Measurements from ENCODE around the gene GLI2.

Gene GLI2

DNA sequence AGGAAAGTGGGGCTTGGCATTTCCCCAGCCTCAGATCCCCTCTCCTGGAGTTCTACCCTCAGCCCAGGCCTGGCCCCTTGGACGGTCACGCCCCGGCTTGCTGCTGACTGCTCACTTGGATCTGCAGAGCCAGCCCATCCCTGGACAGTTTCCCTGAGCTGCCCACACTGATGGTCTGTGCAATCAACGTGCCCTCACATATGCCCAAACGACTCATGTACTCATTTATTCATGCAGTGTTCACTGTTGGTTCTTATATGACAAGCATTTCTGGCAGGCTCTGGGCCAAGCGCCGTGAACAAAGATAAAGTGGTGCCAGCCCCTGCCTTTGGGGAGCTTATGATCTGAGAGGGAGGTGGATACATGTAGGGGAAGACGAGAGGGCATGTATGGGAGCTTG is 20.3 kb upstream of the GLI2 start:
- DNase-seq (ENCODE audit: low read depth) = no peak

DNA sequence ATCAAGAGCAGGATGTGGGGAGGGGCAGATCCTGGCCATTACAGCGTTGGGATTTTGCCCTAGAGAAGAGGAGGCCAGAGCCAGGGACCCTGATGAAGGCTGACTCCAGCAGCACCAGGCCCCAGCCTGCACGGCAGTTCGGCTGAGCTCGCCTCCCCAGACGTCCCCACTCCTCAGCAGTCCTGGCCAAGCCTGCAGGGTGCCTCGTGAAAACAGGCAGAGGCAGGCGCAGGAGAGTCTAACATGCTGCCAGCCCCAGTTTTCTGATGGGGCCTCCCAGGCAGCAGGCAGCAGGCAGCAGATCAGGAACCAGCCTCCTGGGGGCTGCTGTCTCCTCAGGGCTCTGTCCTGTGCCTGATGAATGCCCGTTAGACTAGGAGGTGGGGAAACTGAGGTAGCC is 19.7 kb upstream of the GLI2 start:
- DNase-seq (ENCODE audit: low read depth) = no peak

DNA sequence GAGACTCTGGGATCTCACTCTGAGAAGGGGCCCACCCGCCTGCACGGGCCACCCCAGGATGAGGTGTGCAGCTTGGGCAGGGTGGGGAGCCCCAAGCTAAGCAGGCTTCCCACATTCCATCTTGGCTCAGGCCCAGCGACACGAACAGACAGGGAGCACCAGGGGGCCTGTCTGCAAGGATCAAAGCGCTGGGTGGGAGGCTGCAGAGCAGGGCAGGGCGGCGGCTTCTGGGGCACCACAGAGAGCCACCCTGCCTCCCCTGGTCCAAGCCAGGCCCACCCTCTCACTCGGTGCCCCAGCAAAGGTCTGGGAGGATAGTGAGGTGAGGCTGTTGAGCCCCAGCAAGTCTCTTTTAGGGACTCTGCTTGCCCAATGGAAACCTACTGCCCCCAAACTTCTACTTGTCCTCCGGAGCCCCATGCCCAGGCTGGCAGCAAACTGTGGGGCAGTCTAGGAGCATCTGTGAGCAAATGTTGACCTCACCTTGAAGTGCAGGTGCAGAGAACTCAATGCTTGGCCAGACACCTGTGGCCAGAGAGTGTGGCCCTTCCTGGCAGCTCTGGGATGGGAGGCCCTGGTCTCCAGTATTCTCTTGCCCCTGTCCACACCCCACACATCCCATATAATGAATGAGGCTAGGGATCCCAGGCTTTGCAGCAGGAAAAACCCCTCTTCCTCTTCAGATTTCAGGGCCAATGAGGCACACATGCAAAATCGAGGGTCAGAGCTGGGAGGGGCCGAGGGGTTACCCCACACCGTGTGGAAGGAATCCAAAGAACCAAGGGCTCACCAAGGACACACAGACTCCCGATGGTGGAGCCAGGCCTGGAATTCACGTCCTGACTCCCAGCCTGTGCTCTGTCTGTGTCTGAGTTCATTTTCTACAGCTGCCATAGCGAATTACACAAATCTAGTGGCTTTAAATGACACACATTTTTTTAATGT is 18.8 kb upstream of the GLI2 start:
- DNase-seq (ENCODE audit: low read depth) = no peak

DNA sequence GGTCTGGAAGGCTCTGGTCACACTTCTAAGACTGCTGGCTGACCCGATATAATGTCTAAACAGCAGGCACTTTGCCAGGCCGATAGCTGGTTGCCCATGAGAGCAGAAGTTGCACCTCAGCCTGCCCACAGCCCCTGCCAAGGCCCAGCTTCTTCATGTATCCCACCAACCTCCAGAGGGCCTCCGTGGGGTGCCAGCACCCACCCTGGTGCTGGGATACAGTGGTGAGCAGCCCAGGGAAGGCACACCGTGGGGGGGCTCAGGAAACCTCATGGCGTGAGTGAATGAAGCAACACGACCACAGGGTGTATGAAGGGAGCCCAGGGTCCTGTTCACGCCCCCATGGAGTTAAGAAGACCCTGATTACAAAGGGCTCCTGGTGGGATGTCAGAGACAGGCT is 16.2 kb upstream of the GLI2 start:
- DNase-seq (ENCODE audit: low read depth) = no peak

DNA sequence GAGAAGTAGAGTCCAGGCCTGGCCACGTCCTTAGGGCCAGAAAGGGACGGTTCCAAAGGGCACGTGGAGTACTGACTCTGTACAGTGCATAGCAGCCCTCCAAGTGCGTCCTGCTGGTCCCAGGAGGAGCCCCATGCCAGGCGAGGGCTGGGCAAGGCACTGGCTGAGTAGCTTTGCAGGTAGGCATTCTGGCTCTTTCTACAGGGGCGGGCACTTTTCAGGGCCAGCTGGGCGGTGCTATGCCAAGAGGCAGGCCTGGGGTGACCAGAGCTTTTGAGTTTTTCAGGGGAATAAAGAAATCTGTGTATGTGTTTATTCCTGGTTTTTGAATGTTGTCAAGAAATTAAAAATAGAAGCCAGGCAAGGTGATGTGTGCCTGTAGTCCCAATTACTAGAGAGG is 15.4 kb upstream of the GLI2 start:
- DNase-seq (ENCODE audit: low read depth) = no peak

DNA sequence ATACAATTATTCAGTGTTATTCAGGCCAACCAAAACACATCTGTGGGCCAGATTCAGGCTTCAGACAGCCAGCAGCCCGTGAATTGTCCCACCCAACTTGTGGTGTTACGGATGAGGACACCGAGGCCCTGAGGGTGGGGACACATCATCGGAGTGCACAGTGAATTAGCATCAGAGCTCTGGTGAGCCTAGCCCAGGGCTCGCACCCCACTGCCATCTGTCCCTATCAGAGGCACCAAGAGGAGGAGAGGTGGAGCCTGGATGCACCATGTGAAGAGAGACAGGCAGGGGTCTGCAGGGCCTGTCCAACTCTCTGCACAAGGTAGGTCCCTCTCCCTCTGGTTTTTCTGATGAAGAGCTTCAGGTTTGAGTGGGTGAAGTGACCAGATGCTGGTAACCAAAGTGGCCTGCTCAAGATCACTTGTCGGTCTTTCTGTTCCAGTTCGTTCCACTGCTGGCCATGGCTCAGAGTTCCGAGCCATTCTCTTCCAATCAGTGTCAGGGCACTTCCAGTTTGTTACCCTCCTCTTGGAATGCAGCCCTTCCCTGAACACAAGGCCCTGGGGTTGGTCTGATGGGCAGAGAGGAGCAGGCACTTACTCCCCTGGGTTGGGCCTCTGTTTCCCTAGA is 14.8 kb upstream of the GLI2 start:
- DNase-seq (ENCODE audit: low read depth) = no peak

DNA sequence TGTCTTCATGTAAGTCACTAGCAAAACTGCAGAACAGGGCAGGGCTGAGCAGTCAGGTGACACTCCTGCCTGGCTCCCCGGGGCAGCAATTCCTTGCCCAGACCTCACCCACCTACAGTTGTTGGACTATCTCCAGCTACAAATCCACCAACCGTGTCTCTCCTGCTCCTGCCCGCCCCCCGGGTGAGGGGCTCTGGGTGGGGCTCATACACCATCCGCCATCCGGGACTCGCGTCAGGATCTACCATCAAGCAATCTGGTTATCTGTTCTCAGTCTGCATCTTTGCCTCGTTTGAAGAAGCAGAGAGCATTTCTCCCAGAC is 13.5 kb upstream of the GLI2 start:
- DNase-seq (ENCODE audit: low read depth) = no peak

DNA sequence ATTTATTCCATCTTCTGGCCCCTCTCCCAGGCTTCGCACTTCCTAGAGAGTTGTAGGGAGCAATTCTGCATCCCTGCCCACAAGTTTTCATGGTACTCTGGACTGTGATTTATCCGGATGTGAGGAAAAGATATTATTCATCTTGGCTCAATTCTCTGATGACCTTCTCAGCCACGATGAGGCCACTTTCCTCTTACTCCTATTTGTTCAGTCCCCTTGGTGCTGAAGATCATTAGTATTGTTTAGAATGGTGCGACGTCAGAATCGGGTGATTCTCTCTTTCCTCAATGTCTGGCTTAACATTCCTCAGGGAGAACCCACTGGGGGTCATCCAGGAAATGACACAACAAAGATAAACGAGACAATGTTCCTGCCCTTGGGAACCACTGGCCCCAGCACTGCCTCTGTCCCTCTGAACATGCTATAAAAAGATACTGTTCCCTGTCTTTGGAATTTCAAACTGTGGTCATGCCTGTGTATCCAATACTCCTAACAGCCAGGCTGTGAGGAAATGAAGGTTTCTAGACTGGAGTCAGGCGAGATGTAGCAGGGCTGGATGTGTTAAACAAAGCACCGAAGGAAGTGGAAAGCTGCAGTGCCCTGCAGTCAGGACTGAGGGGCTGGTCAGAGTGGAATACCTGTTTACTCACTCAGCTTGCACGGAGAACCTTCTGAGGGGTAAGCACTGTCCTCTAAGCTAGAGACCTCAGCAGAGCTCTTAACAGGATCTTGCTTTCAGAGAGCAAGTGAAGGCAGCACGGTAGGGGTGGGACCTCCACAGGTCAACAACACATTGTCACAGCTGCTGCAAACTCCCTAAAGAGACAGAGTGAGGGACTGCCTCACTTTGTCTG is 12.9 kb upstream of the GLI2 start:
- no peak for DNase-seq (ENCODE audit: low read depth)

DNA sequence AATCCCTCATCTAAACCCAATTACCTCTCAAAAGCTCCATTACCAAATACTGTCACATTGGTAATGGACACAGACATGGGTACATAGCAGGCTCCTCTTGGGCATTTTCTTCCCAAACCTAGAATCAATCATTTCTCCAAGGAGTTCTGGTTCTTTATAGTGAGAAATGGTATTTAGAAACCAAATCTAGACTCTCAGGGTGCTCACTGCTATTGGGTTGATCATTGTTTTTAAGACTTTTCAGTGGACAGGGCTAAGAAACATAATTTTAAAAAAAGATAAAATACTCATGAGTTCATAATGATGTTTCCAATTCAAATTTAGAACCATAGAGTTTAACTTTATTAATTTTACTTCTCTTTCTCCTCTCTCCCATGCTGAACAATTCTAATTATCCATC is 9.4 kb upstream of the GLI2 start:
- no peak for DNase-seq (ENCODE audit: low read depth)

DNA sequence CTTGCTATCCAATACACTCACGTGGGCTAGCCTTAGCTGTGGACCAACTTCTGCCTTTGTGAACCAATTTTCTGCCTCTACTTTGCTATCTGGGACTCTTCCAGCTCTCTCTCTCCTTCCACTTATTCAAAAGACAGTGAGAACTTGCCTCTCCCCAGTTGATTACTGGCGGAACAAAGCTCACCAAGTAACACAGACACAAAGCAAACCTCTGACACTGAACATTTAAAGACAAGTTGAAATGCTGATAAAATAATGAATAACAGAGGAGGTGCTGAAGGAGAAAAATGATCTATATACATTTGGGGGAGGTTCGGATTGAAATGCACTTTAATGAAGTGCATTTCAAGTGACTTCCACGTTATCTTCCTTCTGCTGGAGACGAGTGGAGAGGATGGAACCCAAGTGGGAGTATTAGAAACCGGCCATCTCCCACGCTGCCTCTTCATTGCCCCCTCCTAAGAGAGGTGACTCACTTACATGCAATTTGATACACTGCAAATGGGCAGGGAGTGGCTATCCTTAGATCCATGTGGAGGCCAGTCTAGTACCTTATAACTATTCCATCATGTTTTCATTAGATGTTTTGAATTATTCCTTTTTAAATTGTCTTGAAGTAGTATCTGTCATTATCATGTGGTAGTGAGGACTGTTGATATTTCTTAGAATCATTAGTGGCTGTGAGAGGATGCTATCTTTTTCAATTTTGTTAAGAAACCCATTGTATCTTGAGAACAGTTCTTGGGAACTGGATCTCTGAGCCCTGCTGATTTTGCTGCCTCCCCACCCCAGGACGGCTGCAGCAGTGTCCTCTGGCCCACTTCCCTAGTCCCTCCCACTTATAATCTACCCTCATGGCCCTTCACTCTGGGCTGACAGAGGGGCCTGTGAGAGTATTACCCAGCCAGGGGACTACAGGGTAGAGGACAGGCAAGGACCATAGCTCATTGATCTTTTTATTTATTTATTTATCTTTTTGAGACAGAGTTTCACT is 6.0 kb upstream of the GLI2 start:
- DNase-seq (ENCODE audit: low read depth) = no peak

DNA sequence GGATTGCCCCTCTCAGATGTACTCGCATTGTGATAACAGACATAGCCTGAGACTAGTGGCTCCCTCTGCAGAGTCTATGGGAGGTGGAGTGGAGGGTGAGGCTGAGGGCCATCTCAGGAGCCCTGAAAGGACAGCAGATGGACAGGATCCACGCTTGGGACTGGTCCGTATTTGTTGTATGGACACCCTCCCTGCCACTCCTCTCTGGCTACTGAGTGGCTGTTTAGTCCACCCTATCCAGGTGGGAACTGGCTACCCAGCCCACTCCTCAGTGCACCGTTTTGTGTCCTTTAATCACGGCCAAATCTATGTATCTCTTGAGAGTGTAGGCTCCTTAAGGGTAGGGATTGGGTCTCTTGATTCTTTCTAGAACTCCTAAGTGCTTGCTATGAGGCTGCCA is 4.5 kb upstream of the GLI2 start:
- DNase-seq (ENCODE audit: low read depth) = no peak

DNA sequence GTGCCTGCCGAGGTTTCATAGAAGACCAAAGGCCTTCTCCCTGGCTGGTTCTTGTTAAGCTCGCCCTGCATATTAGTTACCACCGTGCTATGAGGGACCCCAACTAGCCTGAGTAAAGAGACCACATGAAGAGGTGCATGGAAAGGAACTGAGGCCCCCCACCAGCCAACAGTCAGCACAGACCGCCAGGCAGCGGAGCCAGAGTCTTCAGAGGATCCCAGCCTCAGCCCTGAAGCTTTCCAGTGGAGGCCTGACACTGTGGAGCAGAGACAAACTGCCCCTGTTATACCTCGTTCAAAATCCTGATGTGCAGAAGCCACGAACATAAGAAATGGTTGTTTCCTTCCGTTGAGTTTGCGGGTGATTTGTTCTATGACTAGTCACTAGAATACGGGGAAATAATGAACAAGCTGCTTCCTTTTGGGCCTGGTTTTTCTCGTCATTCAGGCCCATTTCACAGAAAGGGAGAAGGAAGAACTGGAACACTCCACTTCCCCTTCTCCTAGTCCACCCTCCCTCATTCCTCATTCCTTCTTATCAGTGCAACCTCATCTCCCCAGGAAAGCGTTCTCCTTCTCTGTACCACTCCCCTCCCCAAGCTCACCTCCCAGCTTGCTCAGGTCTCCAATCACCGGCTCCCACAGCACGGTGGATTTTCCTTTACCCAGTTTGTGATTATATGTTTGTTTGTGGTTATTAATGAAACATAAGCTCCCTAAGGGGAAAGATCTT is 3.0 kb upstream of the GLI2 start:
- DNase-seq (ENCODE audit: low read depth) = no peak

DNA sequence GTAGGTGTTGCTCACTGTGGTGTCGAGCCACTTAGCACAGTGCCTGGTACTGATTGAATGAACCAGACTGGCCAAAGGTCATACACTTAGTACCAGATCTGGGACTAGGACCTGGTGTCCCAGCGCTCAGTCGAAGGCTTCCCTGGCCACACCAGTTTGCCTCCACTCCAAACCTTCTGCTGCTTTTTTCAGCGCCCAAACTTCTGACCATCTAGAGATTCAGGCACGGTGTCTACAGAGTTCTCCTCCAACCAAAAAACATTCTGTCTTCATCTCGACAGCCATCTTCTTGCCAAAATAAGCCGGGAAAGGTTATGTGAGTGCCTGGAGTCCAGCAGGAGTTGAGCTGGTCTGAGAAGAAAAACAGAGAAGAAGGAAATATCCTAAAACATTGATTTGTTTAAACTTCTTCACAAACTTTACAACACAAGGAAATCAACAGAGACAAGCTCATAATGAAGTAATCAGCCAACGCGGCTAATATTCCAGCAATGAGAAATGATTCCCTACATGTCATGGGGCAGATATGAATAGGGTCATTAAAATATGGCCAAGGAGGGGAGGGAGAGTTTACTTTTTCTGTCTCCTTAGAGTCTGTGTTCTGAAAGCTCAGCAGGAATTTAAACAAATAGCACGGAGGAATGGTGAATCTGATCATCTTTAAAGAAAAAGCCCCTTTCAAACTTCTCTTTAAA is 2.3 kb upstream of the GLI2 start:
- no peak for DNase-seq (ENCODE audit: low read depth)

DNA sequence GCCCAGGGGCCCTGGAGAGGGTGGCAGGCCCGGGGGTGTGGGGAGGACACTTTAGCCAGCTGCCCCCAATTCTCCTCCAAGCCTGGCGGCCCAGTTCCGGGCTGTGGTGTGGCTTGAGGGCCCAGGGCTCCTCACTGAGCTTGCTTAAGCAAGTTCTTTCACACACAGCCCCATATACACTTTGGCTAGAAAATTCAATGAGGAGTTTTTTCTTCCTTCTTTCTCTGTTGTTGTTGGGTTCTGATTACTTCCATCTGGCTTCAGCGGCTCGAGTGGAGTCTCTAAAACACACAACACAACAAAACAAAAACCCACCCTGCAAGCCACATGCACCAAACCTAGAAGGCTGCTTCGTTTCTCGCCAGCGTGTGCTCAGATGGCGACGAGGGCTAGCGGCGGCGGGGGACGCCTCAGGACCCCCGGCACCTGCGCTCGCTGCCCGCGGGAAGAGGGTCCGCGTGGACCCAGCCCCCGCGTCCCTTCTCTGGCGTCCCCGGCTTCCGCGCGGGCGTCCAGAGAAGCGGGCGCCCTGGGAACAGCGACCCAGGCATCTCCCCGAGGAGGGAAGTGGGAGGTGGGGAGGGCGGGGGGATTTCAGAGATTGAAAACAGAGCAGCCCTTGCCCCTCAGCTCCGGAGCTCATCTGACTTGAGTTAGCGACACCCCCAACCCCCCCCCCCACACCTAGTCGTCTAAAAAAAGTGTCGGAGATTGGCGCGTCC is 577 bp upstream of the GLI2 start:
- no peak for DNase-seq (ENCODE audit: low read depth)

DNA sequence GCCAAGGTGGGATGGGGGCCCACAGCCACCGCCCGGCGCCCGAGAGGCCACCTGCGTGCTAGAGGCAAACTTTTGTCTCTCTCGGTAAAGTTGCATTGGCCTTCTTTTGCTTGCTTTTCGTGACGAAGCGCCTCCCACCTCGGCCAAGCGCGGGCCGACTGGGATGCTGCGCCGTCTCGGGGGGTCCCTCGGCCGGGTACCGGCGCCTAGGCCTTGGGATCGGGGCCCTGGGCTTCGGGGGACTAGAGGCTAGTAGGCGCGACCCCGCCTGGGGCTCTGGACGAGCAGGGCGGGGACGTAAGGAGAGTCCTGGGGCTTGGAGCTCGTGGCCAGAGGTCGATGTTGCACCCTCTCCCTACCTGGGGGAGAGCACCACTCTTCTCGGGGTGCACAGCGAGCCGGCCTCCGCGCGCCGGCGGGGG is 545 bp downstream of the GLI2 start:
- no peak for DNase-seq (ENCODE audit: low read depth)

DNA sequence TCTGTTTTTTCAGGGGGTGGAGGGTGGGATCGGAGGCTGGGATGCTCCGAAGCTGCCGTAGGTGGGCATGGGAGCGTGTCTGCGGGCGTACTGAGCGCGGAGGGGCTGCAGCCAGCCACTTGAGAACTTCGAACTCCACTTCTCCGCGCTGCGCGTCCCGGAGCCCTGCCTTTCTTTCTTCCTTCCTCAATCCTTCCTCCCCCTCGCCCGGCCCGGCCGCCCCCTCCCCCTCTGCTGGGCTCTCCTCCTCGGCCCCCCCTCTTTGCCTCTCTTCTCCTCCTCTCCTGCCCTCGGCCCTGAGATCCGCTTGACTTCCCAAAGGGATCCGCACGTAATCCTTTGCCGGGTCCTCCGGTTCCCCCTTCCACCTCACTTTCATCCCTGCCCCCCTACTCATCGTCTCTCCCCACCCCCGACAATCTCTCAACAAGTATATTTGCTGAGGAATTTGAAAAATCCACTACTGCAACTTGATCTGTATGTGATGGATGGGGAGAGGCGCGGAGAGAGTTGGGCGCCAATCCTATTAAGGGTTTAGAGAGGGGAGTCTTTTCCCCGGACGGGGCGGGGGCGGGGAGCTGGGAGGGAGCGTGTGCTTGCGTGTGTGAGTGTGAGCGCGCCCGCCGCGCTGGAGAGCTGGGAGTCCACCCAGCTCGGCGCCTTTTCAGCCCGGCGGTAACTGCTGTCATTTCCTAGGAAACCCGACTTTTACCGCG is 1.1 kb downstream of the GLI2 start:
- DNase-seq (ENCODE audit: low read depth) = no peak

DNA sequence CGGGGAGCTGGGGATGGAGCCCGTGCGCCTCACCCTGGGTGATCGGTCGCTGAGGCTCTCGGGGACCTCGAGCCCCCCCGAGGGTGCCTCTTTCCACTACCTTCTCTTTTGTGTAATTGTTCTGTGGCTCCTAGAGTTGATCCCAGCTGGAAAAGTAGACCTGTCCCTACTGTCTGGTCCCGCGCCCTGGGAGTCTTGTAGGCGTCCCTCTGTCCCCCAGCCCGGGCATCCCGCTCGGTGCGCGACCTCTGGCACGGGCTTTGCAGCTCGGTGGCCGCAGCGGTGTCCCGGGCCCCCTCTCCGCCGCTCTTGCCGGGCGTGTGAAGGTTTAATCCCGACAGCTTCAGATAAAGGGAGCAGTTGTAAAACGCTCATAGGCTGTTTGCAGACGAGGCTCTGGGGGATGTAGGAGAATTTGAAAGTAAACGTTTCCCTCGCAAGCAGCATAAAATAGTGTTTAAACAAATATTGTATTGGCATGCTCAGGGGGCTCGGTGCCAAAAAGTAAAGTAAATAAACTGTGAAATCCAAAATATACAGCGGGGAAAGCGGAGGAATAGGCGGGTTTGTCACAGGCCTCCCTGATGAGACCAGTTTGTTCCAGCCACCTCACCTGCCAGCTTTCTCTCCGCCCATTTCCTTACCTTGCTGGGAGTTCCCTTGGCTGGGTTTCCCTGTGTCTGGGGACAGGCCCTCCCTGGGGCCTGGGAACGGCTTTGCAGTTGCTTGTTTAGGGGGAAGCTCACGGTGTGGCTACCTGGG is 1.9 kb downstream of the GLI2 start:
- DNase-seq (ENCODE audit: low read depth) = no peak

DNA sequence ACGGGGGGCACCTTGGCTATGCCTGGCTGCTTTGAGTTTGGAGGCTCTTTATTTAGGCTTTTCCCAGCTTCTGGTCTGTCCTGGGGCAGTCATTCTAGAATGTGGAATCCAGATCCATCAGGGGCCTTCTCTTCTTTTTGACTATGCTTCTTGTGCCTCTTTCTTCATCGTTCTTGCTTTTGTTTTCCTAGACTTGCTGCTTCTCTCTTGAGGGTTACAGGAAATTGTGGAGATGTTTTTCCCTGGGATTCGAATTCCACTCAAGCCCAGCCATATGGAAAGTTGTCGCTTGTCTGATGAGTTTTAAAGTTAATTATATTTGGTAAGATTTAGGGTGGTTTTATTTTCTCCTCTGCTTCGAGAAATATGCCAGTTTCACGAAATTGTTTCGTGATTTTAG is 2.4 kb downstream of the GLI2 start:
- DNase-seq (ENCODE audit: low read depth) = no peak

All from activated T-cell treated with anti-CD3 and anti-CD28 coated beads for 24 hours (primary cell).